H9 (cell line): ENCODE data around the gene DCC. TPM values are rescaled to one million over a fixed set of nuclear protein-coding genes. Genes with fewer than 3 reads are reported as not detected.

ENCODE experiments used
- DNase-seq: peaks from one replicate; pipeline ENCODE4 v3.0.0-alpha.2; 2017
- H2AFZ ChIP-seq: one replicate; pipeline ENCODE4 v1.6.1; 2013; ENCODE audit warnings: mild to moderate bottlenecking, low read length, control low read depth, moderate library complexity
- H2AK5ac ChIP-seq: 2 replicates; pipeline ENCODE4 v1.6.1; 2013; ENCODE audit warnings: low read length, control low read depth, mixed read lengths; ENCODE audit not compliant: insufficient read length
- H2BK120ac ChIP-seq: one replicate; pipeline ENCODE4 v1.6.1; 2013; ENCODE audit warnings: low read depth, mild to moderate bottlenecking, low read length, control low read depth, inconsistent platforms; ENCODE audit not compliant: poor library complexity, severe bottlenecking
- H2BK12ac ChIP-seq: 2 replicates; pipeline ENCODE4 v1.6.1; 2013; ENCODE audit warnings: low read length, control low read depth, mixed read lengths, low read depth; ENCODE audit not compliant: insufficient read length
- H2BK15ac ChIP-seq: 2 replicates; pipeline ENCODE4 v1.6.1; 2013; ENCODE audit warnings: low read depth, low read length, control low read depth
- H2BK20ac ChIP-seq: one replicate; pipeline ENCODE4 v1.6.1; 2013; ENCODE audit warnings: low read depth, mild to moderate bottlenecking, low read length, control low read depth, inconsistent platforms; ENCODE audit not compliant: poor library complexity, severe bottlenecking
- H2BK5ac ChIP-seq: 2 replicates; pipeline ENCODE4 v1.6.1; 2013; ENCODE audit warnings: low read length, control low read depth, mixed read lengths; ENCODE audit not compliant: insufficient read length
- H3K14ac ChIP-seq: 2 replicates; pipeline ENCODE4 v1.6.1; 2013; ENCODE audit warnings: low read length, control low read depth; ENCODE audit not compliant: insufficient read depth
- H3K18ac ChIP-seq: 2 replicates; pipeline ENCODE4 v1.6.1; 2013; ENCODE audit warnings: low read depth, mild to moderate bottlenecking, mixed read lengths, low read length, control low read depth; ENCODE audit not compliant: insufficient read length
- H3K23ac ChIP-seq: 2 replicates; pipeline ENCODE4 v1.6.1; 2013; ENCODE audit warnings: low read length, control low read depth, mixed read lengths, low read depth; ENCODE audit not compliant: insufficient read length
- H3K23me2 ChIP-seq: 2 replicates; pipeline ENCODE4 v1.6.1; 2013; ENCODE audit warnings: low read depth, mild to moderate bottlenecking, mixed read lengths, low read length, control low read depth; ENCODE audit not compliant: insufficient read length, poor library complexity, severe bottlenecking
- H3K27ac ChIP-seq: 2 replicates; pipeline ENCODE4 v1.5.1; 2013; ENCODE audit warnings: low read length, control low read depth, mixed read lengths, low read depth; ENCODE audit not compliant: insufficient read length
- H3K27me3 ChIP-seq: 2 replicates; pipeline ENCODE4 v1.6.1; 2013; ENCODE audit warnings: low read length, control low read depth, inconsistent platforms; ENCODE audit not compliant: insufficient read depth
- H3K4ac ChIP-seq: 2 replicates; pipeline ENCODE4 v1.6.1; 2013; ENCODE audit warnings: low read depth, mild to moderate bottlenecking, control low read depth, inconsistent platforms, low read length, moderate library complexity
- H3K4me1 ChIP-seq: 2 replicates; pipeline ENCODE4 v1.6.1; 2013; ENCODE audit warnings: low read length, control low read depth, inconsistent platforms; ENCODE audit not compliant: insufficient read depth
- H3K4me2 ChIP-seq: 2 replicates; pipeline ENCODE4 v1.6.1; 2013; ENCODE audit warnings: low read length, control low read depth, mixed read lengths; ENCODE audit not compliant: insufficient read length, insufficient read depth
- H3K56ac ChIP-seq: 2 replicates; pipeline ENCODE4 v1.6.1; 2013; ENCODE audit warnings: low read depth, mild to moderate bottlenecking, mixed read lengths, low read length, control low read depth; ENCODE audit not compliant: insufficient read length
- H3K79me1 ChIP-seq: 2 replicates; pipeline ENCODE4 v1.6.1; 2013; ENCODE audit warnings: low read depth, mild to moderate bottlenecking, moderate library complexity, low read length, control low read depth, inconsistent platforms; ENCODE audit not compliant: insufficient read depth, poor library complexity, severe bottlenecking
- H3K79me2 ChIP-seq: 2 replicates; pipeline ENCODE4 v1.6.1; 2013; ENCODE audit warnings: low read length, control low read depth, inconsistent platforms; ENCODE audit not compliant: insufficient read depth
- H3K9ac ChIP-seq: 2 replicates; pipeline ENCODE4 v1.6.1; 2013; ENCODE audit warnings: low read length, control low read depth, mixed read lengths; ENCODE audit not compliant: insufficient read length; ENCODE audit errors: extremely low read depth
- H3K9me3 ChIP-seq: one replicate; pipeline ENCODE4 v1.6.1; 2013; ENCODE audit warnings: low read depth, low read length, inconsistent platforms; ENCODE audit not compliant: control insufficient read depth
- H3T11ph ChIP-seq: one replicate; pipeline ENCODE4 v1.6.1; 2013; ENCODE audit warnings: mild to moderate bottlenecking, low read length, control low read depth, inconsistent platforms
- H4K20me1 ChIP-seq: one replicate; pipeline ENCODE4 v1.6.1; 2013; ENCODE audit not compliant: control insufficient read depth, insufficient read length, insufficient read depth
- H4K5ac ChIP-seq: 2 replicates; pipeline ENCODE4 v1.6.1; 2013; ENCODE audit warnings: low read depth, mild to moderate bottlenecking, mixed read lengths, low read length, control low read depth; ENCODE audit not compliant: insufficient read length
- H4K8ac ChIP-seq: replicated peaks from 2 replicates; pipeline ENCODE4 v1.6.1; 2013; ENCODE audit warnings: low read length, control low read depth, mixed read lengths, low read depth; ENCODE audit not compliant: insufficient read length
- H4K91ac ChIP-seq: 2 replicates; pipeline ENCODE4 v1.6.1; 2013; ENCODE audit warnings: low read depth, mild to moderate bottlenecking, moderate library complexity, mixed read lengths, low read length, control low read depth; ENCODE audit not compliant: insufficient read length
- H3K27ac Mint-ChIP-seq, 3 experiments: 2 replicates in 2 of 3; 3 replicates in 1 of 3; pipeline ENCODE4 v1.8.0; 2020 to 2021; ENCODE audit warnings: mixed read lengths in 3 of 3, mild to moderate bottlenecking in 1 of 3, moderate library complexity in 1 of 3
- H3K27me3 Mint-ChIP-seq: 2 replicates; pipeline ENCODE4 v1.8.0; 2021; ENCODE audit warnings: low read depth, mild to moderate bottlenecking, moderate library complexity, mixed read lengths
- H3K36me3 Mint-ChIP-seq, 3 experiments: 2 replicates in 2 of 3; 3 replicates in 1 of 3; pipeline ENCODE4 v1.8.0; 2020 to 2021; ENCODE audit warnings: low read depth in 3 of 3, mixed read lengths in 3 of 3; ENCODE audit not compliant: insufficient read depth in 1 of 3
- H3K4me1 Mint-ChIP-seq, 2 experiments: 2 replicates each; pipeline ENCODE4 v1.8.0; 2020; ENCODE audit warnings: mixed read lengths in 2 of 2
- H3K4me3 Mint-ChIP-seq, 2 experiments: 2 replicates in 1 of 2; 3 replicates in 1 of 2; pipeline ENCODE4 v1.8.0; 2020 to 2021; ENCODE audit warnings: mild to moderate bottlenecking in 2 of 2, mixed read lengths in 2 of 2, moderate library complexity in 1 of 2
- H3K9me3 Mint-ChIP-seq, 2 experiments: 2 replicates in 1 of 2; 3 replicates in 1 of 2; pipeline ENCODE4 v1.8.0; 2020; ENCODE audit warnings: mild to moderate bottlenecking in 2 of 2, mixed read lengths in 2 of 2, moderate library complexity in 1 of 2
- total RNA-seq: library from RNA; stranded (reverse); gene quantifications from 2 replicates; pipeline ENCODE4 v1.2.1, GENCODE V29; 2021
- TF ChIP-seq, protein P1 (sequence below): fragments of 200-600 bp; sonication (generic); conservative IDR thresholded peaks from 3 replicates; pipeline ENCODE4 v1.8.0; 2021; ENCODE audit warnings: antibody characterized with exemption, mild to moderate bottlenecking

Gene DCC
- total RNA-seq, 1 experiment from 2014 or later, result 0.35 TPM

DNA sequence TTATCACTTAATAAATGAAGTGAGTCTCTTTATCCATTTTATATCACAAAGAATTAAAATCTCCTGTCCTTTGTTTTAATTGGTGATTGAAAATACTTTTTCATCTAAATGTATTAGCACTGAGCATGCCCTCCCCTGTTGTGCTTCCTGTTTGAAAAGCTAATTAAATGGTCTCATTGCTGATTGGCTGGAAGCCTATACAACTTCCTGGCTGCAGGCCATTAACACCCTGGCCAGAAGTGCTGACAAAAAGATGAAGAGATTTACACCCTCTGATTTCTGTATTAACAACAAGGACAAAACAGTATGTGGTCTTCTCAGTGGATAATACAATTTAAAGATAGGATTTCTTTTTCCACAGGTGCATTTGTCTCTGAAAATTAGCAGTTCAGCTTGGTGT lies 548.0 kb downstream of the DCC start:
- H3K56ac ChIP-seq, result no peak overlapping the region
- H3K23ac ChIP-seq, result no peak overlapping the region
- no peak overlapping the region for H2BK20ac ChIP-seq
- H3K27ac ChIP-seq, result no peak overlapping the region
- H4K8ac ChIP-seq, result no peak overlapping the region
- Mint-ChIP-seq H3K4me3 (no peak overlapping the region), H3K27me3 (no peaks in the 10 kb centered on the region), H3K27ac (no peak overlapping the region), H3K36me3 (no peaks in the 10 kb centered on the region; a peak in 2 of 7 replicates), H3K9me3 (peaks cover 12% of the 10 kb centered on the region in 2 experiments; a peak in 4 of 5 replicates), H3K4me1 (no peaks in the 10 kb centered on the region)
- no peak overlapping the region for H3K18ac ChIP-seq
- no peak overlapping the region for H2AFZ ChIP-seq
- H4K5ac ChIP-seq, result no peak overlapping the region
- no peak overlapping the region for H2BK15ac ChIP-seq
- no peak overlapping the region for H2BK120ac ChIP-seq
- H2BK5ac ChIP-seq, result no peak overlapping the region
- no peak overlapping the region for H2AK5ac ChIP-seq
- H3K9ac ChIP-seq, result no peak overlapping the region
- H3K4me2 ChIP-seq, result no peak overlapping the region
- no peaks in the 10 kb centered on the region for H3K79me1 ChIP-seq
- no peaks in the 10 kb centered on the region for H3K4me1 ChIP-seq
- no peaks in the 10 kb centered on the region for H3K79me2 ChIP-seq
- DNase-seq, result no peak
- H4K91ac ChIP-seq, result no peak overlapping the region
- no peak overlapping the region for H3K14ac ChIP-seq
- H4K20me1 ChIP-seq, result no peaks in the 10 kb centered on the region
- H2BK12ac ChIP-seq, result no peak overlapping the region
- no peak overlapping the region for H3T11ph ChIP-seq
- H3K23me2 ChIP-seq, result no peaks in the 10 kb centered on the region
- no peaks in the 10 kb centered on the region for H3K27me3 ChIP-seq
- H3K4ac ChIP-seq, result no peak overlapping the region
- no peaks in the 10 kb centered on the region for H3K9me3 ChIP-seq
- TF ChIP-seq, protein P1, sequence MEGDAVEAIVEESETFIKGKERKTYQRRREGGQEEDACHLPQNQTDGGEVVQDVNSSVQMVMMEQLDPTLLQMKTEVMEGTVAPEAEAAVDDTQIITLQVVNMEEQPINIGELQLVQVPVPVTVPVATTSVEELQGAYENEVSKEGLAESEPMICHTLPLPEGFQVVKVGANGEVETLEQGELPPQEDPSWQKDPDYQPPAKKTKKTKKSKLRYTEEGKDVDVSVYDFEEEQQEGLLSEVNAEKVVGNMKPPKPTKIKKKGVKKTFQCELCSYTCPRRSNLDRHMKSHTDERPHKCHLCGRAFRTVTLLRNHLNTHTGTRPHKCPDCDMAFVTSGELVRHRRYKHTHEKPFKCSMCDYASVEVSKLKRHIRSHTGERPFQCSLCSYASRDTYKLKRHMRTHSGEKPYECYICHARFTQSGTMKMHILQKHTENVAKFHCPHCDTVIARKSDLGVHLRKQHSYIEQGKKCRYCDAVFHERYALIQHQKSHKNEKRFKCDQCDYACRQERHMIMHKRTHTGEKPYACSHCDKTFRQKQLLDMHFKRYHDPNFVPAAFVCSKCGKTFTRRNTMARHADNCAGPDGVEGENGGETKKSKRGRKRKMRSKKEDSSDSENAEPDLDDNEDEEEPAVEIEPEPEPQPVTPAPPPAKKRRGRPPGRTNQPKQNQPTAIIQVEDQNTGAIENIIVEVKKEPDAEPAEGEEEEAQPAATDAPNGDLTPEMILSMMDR, result no peak
